Mucosa of descending colon (tissue), 3 donors: Measurements from ENCODE around the gene ZFYVE1. TPM values are rescaled to one million over a fixed set of nuclear protein-coding genes. Genes with fewer than 3 reads are reported as not detected.

Experiments
- ATAC-seq: fragments of 200-7000 bp; cut with Tn5 transposase; one replicate; pipeline ENCODE4 v1.9.1; 2020; ENCODE audit warnings: mild to moderate bottlenecking, moderate library complexity
- DNase-seq, 3 donors: peaks; one replicate each; pipeline ENCODE4 v3.0.0-alpha.2; 2020
- H3K36me3 ChIP-seq: fragments of 200-600 bp; one replicate; pipeline ENCODE4 v1.8.0; 2021; ENCODE audit warnings: low read depth, mild to moderate bottlenecking
- H3K4me1 ChIP-seq: fragments of 200-600 bp; one replicate; pipeline ENCODE4 v1.8.0; 2021; ENCODE audit warnings: low read depth, mild to moderate bottlenecking
- H3K4me3 ChIP-seq: fragments of 200-600 bp; one replicate; pipeline ENCODE4 v1.8.0; 2021; ENCODE audit warnings: mild to moderate bottlenecking
- H3K9me3 ChIP-seq: fragments of 200-600 bp; one replicate; pipeline ENCODE4 v1.8.0; 2021; ENCODE audit warnings: mild to moderate bottlenecking
- intact Hi-C, 2 donors: fragments of 100-400 bp; cut with DNase I in 1 of 2; cut with micrococcal nuclease in 1 of 2; formaldehyde crosslinking; loops; one replicate each; pipeline versions ENCODE4 v1.11.0 to v1.11.1; 2022; cut with DNase I, micrococcal nuclease
- long read RNA-seq, 2 donors: library from polyadenylated mRNA; unstranded; transcript quantifications; one replicate each; pipeline ENCODE4 v2.0.0, GENCODE V29; 2019 to 2021
- total RNA-seq, 3 donors: library from RNA; stranded (reverse); fragmentation: NEBNext Ultra II Directional in 2 of 3; extraction: Animal tissue kit (Norgen Biotek cat#: 25700) in 2 of 3; gene quantifications; one replicate each; pipeline versions ENCODE4 v1.2.1 to v1.2.4, GENCODE V29; 2021 to 2023
- TF ChIP-seq, protein P1 (sequence below): fragments of 200-600 bp; IDR thresholded peaks from one replicate; pipeline ENCODE4 v1.8.0; 2022; ENCODE audit warnings: antibody characterized with exemption, mild to moderate bottlenecking
- donor health status: DM: no; HTN: no; CAD: no; lungs with moderate emphysema.
- donor health status: DM: no; HTN: no; CAD: no.
- donor health status: DM: no; HTN: yes; CAD: no.

The ZFYVE1 gene, protein sequence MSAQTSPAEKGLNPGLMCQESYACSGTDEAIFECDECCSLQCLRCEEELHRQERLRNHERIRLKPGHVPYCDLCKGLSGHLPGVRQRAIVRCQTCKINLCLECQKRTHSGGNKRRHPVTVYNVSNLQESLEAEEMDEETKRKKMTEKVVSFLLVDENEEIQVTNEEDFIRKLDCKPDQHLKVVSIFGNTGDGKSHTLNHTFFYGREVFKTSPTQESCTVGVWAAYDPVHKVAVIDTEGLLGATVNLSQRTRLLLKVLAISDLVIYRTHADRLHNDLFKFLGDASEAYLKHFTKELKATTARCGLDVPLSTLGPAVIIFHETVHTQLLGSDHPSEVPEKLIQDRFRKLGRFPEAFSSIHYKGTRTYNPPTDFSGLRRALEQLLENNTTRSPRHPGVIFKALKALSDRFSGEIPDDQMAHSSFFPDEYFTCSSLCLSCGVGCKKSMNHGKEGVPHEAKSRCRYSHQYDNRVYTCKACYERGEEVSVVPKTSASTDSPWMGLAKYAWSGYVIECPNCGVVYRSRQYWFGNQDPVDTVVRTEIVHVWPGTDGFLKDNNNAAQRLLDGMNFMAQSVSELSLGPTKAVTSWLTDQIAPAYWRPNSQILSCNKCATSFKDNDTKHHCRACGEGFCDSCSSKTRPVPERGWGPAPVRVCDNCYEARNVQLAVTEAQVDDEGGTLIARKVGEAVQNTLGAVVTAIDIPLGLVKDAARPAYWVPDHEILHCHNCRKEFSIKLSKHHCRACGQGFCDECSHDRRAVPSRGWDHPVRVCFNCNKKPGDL
- 10 to 100 TPM; 15.5 to 26.0 (median 19.9) TPM for total RNA-seq
- long read RNA-seq, donor 1, full-length matches to known transcripts, result 10 of 29 reads
- long read RNA-seq, donor 1, partial matches to known transcripts, result 14 of 29 reads
- long read RNA-seq, donor 1, other reads (novel, unspliced or antisense), result 5 of 29 reads
- long read RNA-seq, donor 2, full-length matches to known transcripts, result 3 of 4 reads
- long read RNA-seq, donor 2, partial matches to known transcripts, result 1 of 4 reads
- long read RNA-seq, donor 2, other reads (novel, unspliced or antisense), result 0 of 4 reads

DNA sequence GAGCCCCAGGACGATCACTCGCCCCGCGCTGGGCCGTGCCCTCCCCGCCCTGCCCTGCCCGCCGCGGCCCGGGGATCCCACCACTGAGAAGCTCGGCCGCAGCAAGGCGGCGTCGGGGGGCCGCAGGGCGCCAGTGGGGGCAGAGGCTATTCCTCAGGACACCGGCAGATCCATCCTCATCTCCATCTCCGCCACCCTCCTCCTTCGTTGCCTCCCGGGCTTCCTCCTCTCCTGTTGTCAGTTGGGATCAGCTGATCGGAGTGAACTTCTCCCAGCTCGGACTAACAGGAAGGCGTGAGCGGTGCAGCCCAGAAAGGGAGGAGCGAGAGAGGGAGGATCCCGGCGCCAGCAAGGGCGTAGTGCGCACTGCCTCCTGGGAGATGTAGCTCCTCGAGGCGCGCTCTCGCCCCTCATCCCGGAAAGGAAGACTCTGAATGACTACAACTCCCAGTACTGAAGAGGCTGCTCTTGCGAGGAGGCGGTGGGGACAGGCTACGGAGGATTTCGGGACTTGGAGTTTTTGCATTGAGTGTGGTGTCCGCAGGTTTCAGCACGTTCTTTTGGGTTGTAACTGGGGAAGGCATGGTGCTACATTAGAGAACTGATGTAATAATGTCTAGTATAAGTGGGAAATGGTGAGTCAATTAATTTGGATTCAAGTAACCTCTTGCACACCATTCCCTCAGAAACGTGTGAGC is at the start of gene ZFYVE1:
Gene ZFYVE1 (minus strand): TSS at position 262 of the 698 bp plus-strand sequence. CDS start 2,598 bp downstream, outside the sequence.
- Histone ChIP-seq H3K9me3 (no peaks in the 10 kb centered on the region), H3K4me3 (peak within 1 kb of the TSS; percentile 45), H3K36me3 (peaks cover 3% of the 10 kb centered on the region), H3K4me1 (peaks cover 8% of the 10 kb centered on the region)
- intact Hi-C loops, result no loop called here
- peak; percentile 96 to 98 (median 96) for DNase-seq
- peak; percentile 99 for ATAC-seq
- TF ChIP-seq, protein P1, sequence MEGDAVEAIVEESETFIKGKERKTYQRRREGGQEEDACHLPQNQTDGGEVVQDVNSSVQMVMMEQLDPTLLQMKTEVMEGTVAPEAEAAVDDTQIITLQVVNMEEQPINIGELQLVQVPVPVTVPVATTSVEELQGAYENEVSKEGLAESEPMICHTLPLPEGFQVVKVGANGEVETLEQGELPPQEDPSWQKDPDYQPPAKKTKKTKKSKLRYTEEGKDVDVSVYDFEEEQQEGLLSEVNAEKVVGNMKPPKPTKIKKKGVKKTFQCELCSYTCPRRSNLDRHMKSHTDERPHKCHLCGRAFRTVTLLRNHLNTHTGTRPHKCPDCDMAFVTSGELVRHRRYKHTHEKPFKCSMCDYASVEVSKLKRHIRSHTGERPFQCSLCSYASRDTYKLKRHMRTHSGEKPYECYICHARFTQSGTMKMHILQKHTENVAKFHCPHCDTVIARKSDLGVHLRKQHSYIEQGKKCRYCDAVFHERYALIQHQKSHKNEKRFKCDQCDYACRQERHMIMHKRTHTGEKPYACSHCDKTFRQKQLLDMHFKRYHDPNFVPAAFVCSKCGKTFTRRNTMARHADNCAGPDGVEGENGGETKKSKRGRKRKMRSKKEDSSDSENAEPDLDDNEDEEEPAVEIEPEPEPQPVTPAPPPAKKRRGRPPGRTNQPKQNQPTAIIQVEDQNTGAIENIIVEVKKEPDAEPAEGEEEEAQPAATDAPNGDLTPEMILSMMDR, result peak; percentile 13

DNA sequence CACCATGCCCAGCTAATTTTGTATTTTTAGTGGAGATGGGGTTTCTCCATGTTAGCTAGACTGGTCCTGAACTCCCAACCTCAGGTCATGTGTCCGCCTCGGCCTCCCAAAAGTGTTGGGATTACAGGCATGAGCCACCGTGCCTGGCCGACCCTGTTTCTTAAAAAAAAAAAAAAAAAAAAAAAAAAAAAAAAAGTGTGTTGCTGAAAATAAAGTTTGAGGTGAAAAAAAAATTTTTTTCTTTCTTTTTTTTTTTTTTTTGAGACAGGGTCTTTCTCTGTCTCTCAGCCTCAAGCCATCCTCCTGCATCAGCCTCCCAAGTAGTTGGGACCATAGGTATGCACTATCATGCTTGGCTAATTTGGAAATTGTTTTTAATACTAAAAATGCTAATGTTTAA is 42.7 kb upstream of the ZFYVE1 start:
- no peaks in the 10 kb centered on the region for H3K9me3 ChIP-seq
- TF ChIP-seq, protein P1, result no peak
- no peaks in the 10 kb centered on the region for H3K36me3 ChIP-seq
- H3K4me3 ChIP-seq, result no peak overlapping the region
- H3K4me1 ChIP-seq, result no peaks in the 10 kb centered on the region
- DNase-seq (no peak), ATAC-seq (no peak)
- intact Hi-C loops, result no loop called here

DNA sequence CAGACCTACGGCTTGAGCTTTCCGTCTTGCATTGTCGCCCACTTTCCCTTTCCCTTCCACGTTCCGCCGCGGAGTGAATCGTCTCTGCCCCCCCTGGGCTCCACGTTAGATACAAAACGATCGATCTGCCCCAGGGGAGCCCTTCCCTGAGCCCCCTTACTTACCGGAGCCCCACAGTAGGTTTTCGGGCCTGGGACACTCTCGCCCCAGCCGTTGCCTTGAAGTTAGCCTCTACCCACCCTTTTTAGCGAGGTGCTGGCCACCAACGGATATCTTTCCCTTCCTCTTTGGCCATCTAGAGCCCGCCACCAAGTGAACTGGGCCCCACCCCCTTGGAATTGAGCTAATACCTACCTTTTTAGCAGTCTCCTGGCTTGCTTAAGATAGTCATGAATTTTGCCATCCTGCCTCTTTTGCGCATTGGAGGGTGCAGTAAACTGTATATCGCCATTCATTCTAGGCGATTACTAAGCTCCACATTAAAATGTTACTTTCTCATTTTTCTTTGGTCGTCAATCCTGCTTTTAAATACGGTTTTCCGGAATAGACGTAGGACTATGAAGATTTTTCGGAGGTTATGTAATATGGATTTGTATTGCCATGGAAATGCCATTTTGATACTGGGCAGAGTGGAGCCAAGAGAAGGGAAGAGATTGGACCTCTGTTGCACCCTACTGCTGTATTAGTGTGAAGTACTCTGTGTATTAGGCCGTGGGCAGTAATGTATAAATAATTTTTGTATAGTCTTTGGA is 32.2 kb upstream of the ZFYVE1 start:
- intact Hi-C loops, result no loop called here
- Histone ChIP-seq H3K36me3 (no peaks in the 10 kb centered on the region), H3K4me3 (peak overlapping the region; percentile 90), H3K4me1 (peaks cover 10% of the 10 kb centered on the region), H3K9me3 (no peaks in the 10 kb centered on the region)
- peak; percentile 34 for ATAC-seq
- TF ChIP-seq, protein P1, result no peak
- no peak for DNase-seq

DNA sequence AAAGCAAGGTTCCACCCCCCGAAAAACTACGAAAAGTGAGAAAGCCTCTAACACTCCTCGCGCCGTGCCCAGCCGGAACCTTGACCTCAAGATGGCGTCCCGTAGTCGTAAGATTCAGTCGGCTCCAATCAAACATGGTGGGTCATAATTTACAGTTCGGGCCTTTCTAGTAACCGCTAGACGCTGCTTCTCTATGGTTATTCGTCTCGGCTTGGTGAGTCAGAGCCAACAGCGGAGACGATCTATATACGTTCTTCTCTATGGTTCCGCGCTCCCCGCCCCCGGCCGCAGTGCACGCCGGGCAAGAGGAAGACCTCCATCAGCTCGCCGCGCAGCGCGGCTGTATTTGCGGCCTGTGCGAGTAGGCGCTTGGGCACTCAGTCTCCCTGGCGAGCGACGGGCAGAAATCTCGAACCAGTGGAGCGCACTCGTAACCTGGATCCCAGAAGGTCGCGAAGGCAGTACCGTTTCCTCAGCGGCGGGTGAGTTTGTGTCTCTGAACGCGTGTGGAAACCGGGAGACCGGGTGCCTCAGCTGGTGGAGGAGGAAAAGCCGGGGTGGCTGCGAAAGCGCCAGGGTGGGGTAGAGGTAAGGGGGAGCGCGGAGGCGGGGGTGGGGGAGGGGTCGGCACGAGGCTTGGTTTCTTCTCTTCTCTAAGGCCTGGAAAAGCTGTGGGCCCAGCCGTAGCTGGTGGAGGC is 31.5 kb upstream of the ZFYVE1 start, which contains the start of gene RBM25:
Gene RBM25 (plus strand): TSS at position 311 of the 698 bp plus-strand sequence. CDS start 13,108 bp downstream, outside the sequence.
- H3K36me3 ChIP-seq, result no peaks in the 10 kb centered on the region
- H3K9me3 ChIP-seq, result no peaks in the 10 kb centered on the region
- TF ChIP-seq, protein P1, result no peak
- H3K4me1 ChIP-seq, result peaks cover 10% of the 10 kb centered on the region
- DNase-seq, result peak; percentile 95 to 98 (median 97)
- H3K4me3 ChIP-seq, result peak within 1 kb of the TSS; percentile 90
- peak; percentile 99 for ATAC-seq
- intact Hi-C loops, result no loop called here
